ENCODE data around the gene SLC6A9.

- no peak for TF ChIP-seq YY1 (IDR thresholded peaks at IDR 0.05; ENCODE audit: extremely low read depth, insufficient replicate concordance, low read depth, low read length)
- no peak for TF ChIP-seq CTCF (IDR thresholded peaks at IDR 0.05 in 2 of 3, conservative IDR thresholded peaks at IDR 0.05 in 1 of 3; ENCODE audit: borderline replicate concordance in 1 of 3, insufficient read depth in 1 of 3, low read depth in 2 of 3, low read length in 2 of 3)
- TF ChIP-seq POLR2AphosphoS5 (IDR thresholded peaks at IDR 0.05; ENCODE audit: low read depth, low read length): no peak
- TF ChIP-seq EZH2 (IDR thresholded peaks at IDR 0.05): no peak
- no peak for TF ChIP-seq SIN3A (IDR thresholded peaks at IDR 0.05; ENCODE audit: low read depth)
Observed at GRCh38 chr1:43993206-43993914, 37.9 kb downstream of the SLC6A9 start.

Data from HCT116 (cell line).